Tibial artery (tissue), 4 donors: ENCODE measurements around the gene CRK.

Experiments used
- DNase-seq, 2 donors: peaks; one replicate each; pipeline ENCODE4 v3.0.0-alpha.2; 2019
- H3K27ac ChIP-seq, 2 donors: fragments of 200-600 bp; sonication (generic) in 1 of 2; 1 replicate in 1 of 2; 2 replicates in 1 of 2; pipeline ENCODE4 v1.5.1; 2018 to 2019; ENCODE audit warnings: mild to moderate bottlenecking in 1 of 2
- H3K27me3 ChIP-seq, 2 donors: fragments of 200-600 bp; sonication (generic) in 1 of 2; one replicate each; pipeline versions ENCODE4 v1.5.1 to v1.6.0; 2016 to 2019
- H3K36me3 ChIP-seq, 3 donors: fragments of 200-600 bp; sonication (generic) in 2 of 3; one replicate each; pipeline ENCODE4 v1.5.1; 2016 to 2019; ENCODE audit warnings: mild to moderate bottlenecking in 2 of 3
- H3K4me1 ChIP-seq, 4 donors: fragments of 200-600 bp; sonication (generic) in 2 of 4; 1 replicate in 3 of 4; 2 replicates in 1 of 4; pipeline ENCODE4 v1.5.1; 2016 to 2019
- H3K4me3 ChIP-seq, 2 donors: fragments of 200-600 bp; sonication (generic) in 1 of 2; 1 replicate in 1 of 2; 2 replicates in 1 of 2; pipeline ENCODE4 v1.5.1; 2018 to 2019; ENCODE audit warnings: mild to moderate bottlenecking in 2 of 2
- H3K9me3 ChIP-seq, 3 donors: fragments of 200-600 bp; sonication (generic) in 1 of 3; one replicate each; pipeline ENCODE4 v1.5.1; 2016 to 2019
- intact Hi-C: fragments of 100-400 bp; cut with DNase I; formaldehyde crosslinking; loops from one replicate; pipeline ENCODE4 v1.15.0; 2023; ENCODE audit warnings: low total_unique reads
- TF ChIP-seq, protein P1 (sequence below), 2 experiments: fragments of 200-600 bp in 1 of 2; fragments of 450-650 bp in 1 of 2; IDR thresholded peaks; one replicate each; pipeline ENCODE4 v1.5.1; 2017 to 2019; ENCODE audit warnings: antibody characterized with exemption in 2 of 2, mild to moderate bottlenecking in 1 of 2, moderate library complexity in 1 of 2

The CRK gene

GRCh38 chr17:1480747-1481465 lies 24.9 kb upstream of the CRK start:
- no peaks in the 10 kb centered on the region for H3K27me3 ChIP-seq
- intact Hi-C loops, result no loop called here
- DNase-seq, result no peak
- H3K4me1 ChIP-seq, result peaks cover 0 to 62% (median 28%) of the 10 kb centered on the region in 4 donors
- no peaks in the 10 kb centered on the region for H3K9me3 ChIP-seq
- TF ChIP-seq, protein P1, sequence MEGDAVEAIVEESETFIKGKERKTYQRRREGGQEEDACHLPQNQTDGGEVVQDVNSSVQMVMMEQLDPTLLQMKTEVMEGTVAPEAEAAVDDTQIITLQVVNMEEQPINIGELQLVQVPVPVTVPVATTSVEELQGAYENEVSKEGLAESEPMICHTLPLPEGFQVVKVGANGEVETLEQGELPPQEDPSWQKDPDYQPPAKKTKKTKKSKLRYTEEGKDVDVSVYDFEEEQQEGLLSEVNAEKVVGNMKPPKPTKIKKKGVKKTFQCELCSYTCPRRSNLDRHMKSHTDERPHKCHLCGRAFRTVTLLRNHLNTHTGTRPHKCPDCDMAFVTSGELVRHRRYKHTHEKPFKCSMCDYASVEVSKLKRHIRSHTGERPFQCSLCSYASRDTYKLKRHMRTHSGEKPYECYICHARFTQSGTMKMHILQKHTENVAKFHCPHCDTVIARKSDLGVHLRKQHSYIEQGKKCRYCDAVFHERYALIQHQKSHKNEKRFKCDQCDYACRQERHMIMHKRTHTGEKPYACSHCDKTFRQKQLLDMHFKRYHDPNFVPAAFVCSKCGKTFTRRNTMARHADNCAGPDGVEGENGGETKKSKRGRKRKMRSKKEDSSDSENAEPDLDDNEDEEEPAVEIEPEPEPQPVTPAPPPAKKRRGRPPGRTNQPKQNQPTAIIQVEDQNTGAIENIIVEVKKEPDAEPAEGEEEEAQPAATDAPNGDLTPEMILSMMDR (IDR thresholded peaks at IDR 0.05), result no peak
- H3K4me3 ChIP-seq, result no peak overlapping the region
- peaks cover 42 to 82% (median 71%) of the 10 kb centered on the region in 3 donors for H3K36me3 ChIP-seq
- H3K27ac ChIP-seq, result peak overlapping the region; percentile 33 to 99

- intact Hi-C loops, result no loop called here
- H3K36me3 ChIP-seq, result peaks cover 61 to 98% (median 82%) of the 10 kb centered on the region in 3 donors
- H3K4me3 ChIP-seq, result no peak overlapping the region
These were observed 22.4 kb upstream of the CRK start for GRCh38 chr17:1478418-1478817.

GRCh38 chr17:1475321-1475854 lies 19.4 kb upstream of the CRK start:
- no peak for DNase-seq
- Histone ChIP-seq H3K27me3 (no peaks in the 10 kb centered on the region), H3K36me3 (peaks cover 73 to 99% (median 86%) of the 10 kb centered on the region in 3 donors), H3K9me3 (no peaks in the 10 kb centered on the region), H3K4me1 (peaks cover 0 to 32% (median 10%) of the 10 kb centered on the region in 4 donors), H3K4me3 (no peak overlapping the region), H3K27ac (peak overlapping the region; percentile 45 to 65)
- TF ChIP-seq, protein P1 (IDR thresholded peaks at IDR 0.05), result no peak
- intact Hi-C loops, result no loop called here

More at GRCh38 chr17:1478418-1478817, 22.4 kb upstream of the CRK start:
- TF ChIP-seq, protein P1 (IDR thresholded peaks at IDR 0.05), result no peak
- H3K27ac ChIP-seq, result peak overlapping the region in 1 of 2 donors; percentile 65
- H3K9me3 ChIP-seq, result no peaks in the 10 kb centered on the region
- H3K4me1 ChIP-seq, result peaks cover 0 to 60% (median 20%) of the 10 kb centered on the region in 4 donors
- no peaks in the 10 kb centered on the region for H3K27me3 ChIP-seq
- DNase-seq, result no peak

GRCh38 chr17:1474402-1475189 lies 18.6 kb upstream of the CRK start:
- peaks cover 0 to 32% (median 10%) of the 10 kb centered on the region in 4 donors for H3K4me1 ChIP-seq
- no peak for DNase-seq
- TF ChIP-seq, protein P1 (IDR thresholded peaks at IDR 0.05), result no peak
- no peaks in the 10 kb centered on the region for H3K9me3 ChIP-seq
- intact Hi-C loops, result no loop called here
- peaks cover 74 to 99% (median 87%) of the 10 kb centered on the region in 3 donors for H3K36me3 ChIP-seq
- H3K27me3 ChIP-seq, result no peaks in the 10 kb centered on the region
- no peak overlapping the region for H3K4me3 ChIP-seq
- peak overlapping the region; percentile 45 to 65 for H3K27ac ChIP-seq

DNA sequence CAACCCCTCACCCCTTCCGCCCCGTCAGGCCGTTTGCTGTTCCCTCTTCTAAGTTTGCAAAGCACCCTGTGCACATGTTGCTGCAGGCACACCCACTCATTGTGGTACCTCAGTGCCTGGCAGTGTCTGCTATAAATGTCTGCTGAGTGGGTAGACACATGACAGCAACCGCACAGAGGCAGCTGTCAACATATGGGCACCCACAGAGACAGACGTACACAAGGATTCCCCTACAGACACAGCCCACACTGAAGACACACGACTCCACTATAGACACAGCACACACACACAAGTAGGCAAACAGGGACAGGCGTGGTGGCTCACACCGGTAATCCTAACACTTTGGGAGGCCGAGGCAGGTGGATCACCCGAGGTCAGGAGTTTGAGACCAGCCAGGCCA lies 17.8 kb upstream of the CRK start:
- peaks cover 0 to 32% (median 10%) of the 10 kb centered on the region in 4 donors for H3K4me1 ChIP-seq
- H3K27me3 ChIP-seq, result no peaks in the 10 kb centered on the region
- H3K27ac ChIP-seq, result no peak overlapping the region
- TF ChIP-seq, protein P1 (IDR thresholded peaks at IDR 0.05), result no peak
- intact Hi-C loops, result no loop called here
- H3K9me3 ChIP-seq, result no peaks in the 10 kb centered on the region
- DNase-seq, result no peak
- no peak overlapping the region for H3K4me3 ChIP-seq
- peaks cover 76 to 99% (median 87%) of the 10 kb centered on the region in 3 donors for H3K36me3 ChIP-seq
